Measurements from ENCODE around the gene PPM1L. TPM values are rescaled to one million over a fixed set of nuclear protein-coding genes. Genes with fewer than 3 reads are reported as not detected.

The PPM1L gene
- total and polyA plus RNA-seq, 10 of the 15 experiments (the other 5 are each of a cell fraction or from before 2014, with no cell fraction given): under 0.01 to 0.33 (median 0.06) TPM; not detected in 1

DNA sequence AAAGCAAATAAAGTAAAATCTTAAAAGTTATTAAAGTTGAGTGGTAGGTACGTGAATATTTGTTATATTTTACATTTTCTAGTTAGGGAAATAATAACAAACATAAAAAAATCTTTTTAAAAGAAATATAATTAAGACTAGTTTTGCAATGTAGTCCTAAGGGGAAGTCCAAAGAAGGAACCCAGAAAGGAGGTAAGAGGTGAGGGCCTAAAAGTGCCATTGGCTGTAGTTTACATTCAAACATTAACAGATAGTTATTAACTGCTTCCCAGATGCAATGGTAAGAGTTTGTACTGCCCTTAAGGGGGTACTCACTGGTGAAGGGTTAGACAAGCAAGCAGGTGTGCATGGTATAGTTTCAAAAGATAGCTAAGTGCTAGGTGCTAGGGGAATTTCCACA, 269.9 kb downstream of the PPM1L start:
- Histone ChIP-seq H3K36me3 (ENCODE audit: control insufficient read depth in 2 of 2, insufficient read depth in 2 of 2, low read length in 1 of 2) (no peaks in the 10 kb centered on the region), H4K20me1 (ENCODE audit: control insufficient read depth, insufficient read depth) (no peaks in the 10 kb centered on the region), H3K9ac (ENCODE audit: control insufficient read depth, insufficient read depth, low read length) (no peak overlapping the region), H3K9me3 (replicated peaks; ENCODE audit: control insufficient read depth, insufficient read depth, low read length) (no peaks in the 10 kb centered on the region; the same call in 2 of the 3 replicates), H3K79me2 (ENCODE audit: control insufficient read depth, insufficient read depth, low read length) (no peaks in the 10 kb centered on the region), H3K27me3 (replicated peaks in 1 of 2; ENCODE audit: control insufficient read depth in 2 of 2, insufficient read depth in 2 of 2, low read length in 1 of 2) (no peaks in the 10 kb centered on the region), H3K4me3 (no peak overlapping the region), H3K4me1 (ENCODE audit: control insufficient read depth, insufficient read depth, low read length) (no peaks in the 10 kb centered on the region), H3K4me2 (ENCODE audit: control insufficient read depth, insufficient read depth) (no peak overlapping the region), H3K27ac (ENCODE audit: control insufficient read depth, insufficient read depth) (no peak overlapping the region), H2AFZ (ENCODE audit: control insufficient read depth, low read depth, low read length) (no peak overlapping the region)
- WGBS (ENCODE audit: insufficient coverage, insufficient replicate concordance, low lambda C conversion rate, missing lambda C conversion rate): 16% methylated on average over 1 of the region's 1 CpG
- ATAC-seq: no peak
- no peak for FAIRE-seq
- POLR2A ChIA-PET: no interaction called here
- SMC1A ChIA-PET (ENCODE audit: uncharacterized antibody, unreplicated experiment): no interaction called here
- TF ChIP-seq HDGF (IDR thresholded peaks at IDR 0.05) (no peak), EZH2 (IDR thresholded peaks at IDR 0.05; ENCODE audit: borderline replicate concordance, control insufficient read depth, low read depth, low read length) (no peak), ZZZ3 (IDR thresholded peaks at IDR 0.05; ENCODE audit: control insufficient read depth, insufficient read length, low read depth) (no peak), IKZF1 (conservative IDR thresholded peaks at IDR 0.05) (no peak)
- TF ChIP-seq, protein P1, sequence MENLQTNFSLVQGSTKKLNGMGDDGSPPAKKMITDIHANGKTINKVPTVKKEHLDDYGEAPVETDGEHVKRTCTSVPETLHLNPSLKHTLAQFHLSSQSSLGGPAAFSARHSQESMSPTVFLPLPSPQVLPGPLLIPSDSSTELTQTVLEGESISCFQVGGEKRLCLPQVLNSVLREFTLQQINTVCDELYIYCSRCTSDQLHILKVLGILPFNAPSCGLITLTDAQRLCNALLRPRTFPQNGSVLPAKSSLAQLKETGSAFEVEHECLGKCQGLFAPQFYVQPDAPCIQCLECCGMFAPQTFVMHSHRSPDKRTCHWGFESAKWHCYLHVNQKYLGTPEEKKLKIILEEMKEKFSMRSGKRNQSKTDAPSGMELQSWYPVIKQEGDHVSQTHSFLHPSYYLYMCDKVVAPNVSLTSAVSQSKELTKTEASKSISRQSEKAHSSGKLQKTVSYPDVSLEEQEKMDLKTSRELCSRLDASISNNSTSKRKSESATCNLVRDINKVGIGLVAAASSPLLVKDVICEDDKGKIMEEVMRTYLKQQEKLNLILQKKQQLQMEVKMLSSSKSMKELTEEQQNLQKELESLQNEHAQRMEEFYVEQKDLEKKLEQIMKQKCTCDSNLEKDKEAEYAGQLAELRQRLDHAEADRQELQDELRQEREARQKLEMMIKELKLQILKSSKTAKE (IDR thresholded peaks at IDR 0.05; ENCODE audit: low read depth, poor library complexity, severe bottlenecking): no peak
- CTCF ChIA-PET: no interaction called here
- BruUV-seq (replicated peaks): no TSS peak
- intact Hi-C loops (cut with micrococcal nuclease; ENCODE audit: unreplicated experiment) (no loop called here), in situ Hi-C loops (cut with MboI) (no loop called here)
- DNase-seq (ENCODE audit: low read depth, low spot score): no peak
- RAD21 ChIA-PET (ENCODE audit: unreplicated experiment): no interaction called here

Data from GM12878 (cell line).